Keratinocyte (primary cell): ENCODE measurements around the gene RASGEF1C. TPM values are rescaled to one million over a fixed set of nuclear protein-coding genes. Genes with fewer than 3 reads are reported as not detected.

Source experiments
- DNase-seq: peaks from one replicate; pipeline ENCODE4 v3.0.0-alpha.2; 2011; ENCODE audit warnings: low read depth, missing footprints, low spot score
- FAIRE-seq: peaks from 2 replicates; lab custom pipeline; 2011; peaks lifted over from hg19 to GRCh38; lab: Jason Lieb, UNC
- H2AFZ ChIP-seq: 2 replicates; pipeline ENCODE4 v1.6.0; 2012; ENCODE audit warnings: low read length, control low read depth, inconsistent platforms; ENCODE audit not compliant: control insufficient read depth
- H3K27ac ChIP-seq: 2 replicates; pipeline ENCODE4 v1.5.1; 2011; ENCODE audit warnings: low read length; ENCODE audit not compliant: control insufficient read depth, insufficient read depth
- H3K27me3 ChIP-seq: 3 replicates; pipeline ENCODE4 v1.6.0; 2011; ENCODE audit warnings: low read length; ENCODE audit not compliant: control insufficient read depth, insufficient read depth; ENCODE audit errors: extremely low read depth
- H3K36me3 ChIP-seq, 2 experiments: 2 replicates in 1 of 2; 3 replicates in 1 of 2; pipeline ENCODE4 v1.5.1; 2011; ENCODE audit warnings: low read length in 2 of 2, mild to moderate bottlenecking in 1 of 2; ENCODE audit not compliant: control insufficient read depth in 2 of 2, insufficient read depth in 2 of 2; ENCODE audit errors: extremely low read depth in 1 of 2
- H3K4me1 ChIP-seq: 3 replicates; pipeline ENCODE4 v1.5.1; 2011; ENCODE audit warnings: low read length; ENCODE audit not compliant: control insufficient read depth, insufficient read depth; ENCODE audit errors: extremely low read depth
- H3K4me2 ChIP-seq: 3 replicates; pipeline ENCODE4 v1.6.0; 2011; ENCODE audit warnings: low read depth, low read length; ENCODE audit not compliant: control insufficient read depth, insufficient read depth; ENCODE audit errors: extremely low read depth
- H3K4me3 ChIP-seq, 3 experiments: fragments of 200-600 bp in 1 of 3; sonication (generic) in 1 of 3; 2 replicates in 2 of 3; 3 replicates in 1 of 3; pipeline ENCODE4 v1.5.1; 2011 to 2016; ENCODE audit warnings: low read length in 3 of 3, mild to moderate bottlenecking in 3 of 3, control low read depth in 2 of 3, inconsistent platforms in 1 of 3, low read depth in 1 of 3, mixed read lengths in 1 of 3, mixed run types in 1 of 3, moderate library complexity in 1 of 3; ENCODE audit not compliant: control insufficient read depth in 2 of 3, insufficient read depth in 2 of 3; ENCODE audit errors: extremely low read depth in 1 of 3
- H3K79me2 ChIP-seq: 2 replicates; pipeline ENCODE4 v1.6.0; 2012; ENCODE audit warnings: low read length; ENCODE audit not compliant: control insufficient read depth, insufficient read depth
- H3K9ac ChIP-seq: 3 replicates; pipeline ENCODE4 v1.6.0; 2011; ENCODE audit warnings: low read length; ENCODE audit not compliant: control insufficient read depth, insufficient read depth; ENCODE audit errors: extremely low read depth
- H3K9me1 ChIP-seq: 3 replicates; pipeline ENCODE4 v1.6.0; 2011; ENCODE audit warnings: low read length; ENCODE audit not compliant: control insufficient read depth, insufficient read depth; ENCODE audit errors: extremely low read depth
- H3K9me3 ChIP-seq: 2 replicates; pipeline ENCODE4 v1.5.1; 2012; ENCODE audit warnings: low read depth, low read length; ENCODE audit not compliant: control insufficient read depth
- H4K20me1 ChIP-seq: 3 replicates; pipeline ENCODE4 v1.6.0; 2011; ENCODE audit warnings: low read length; ENCODE audit not compliant: control insufficient read depth, insufficient read depth; ENCODE audit errors: extremely low read depth
- CTCF ChIP-seq, 3 experiments: IDR thresholded peaks in 1 of 3; conservative IDR thresholded peaks in 1 of 3; optimal IDR thresholded peaks in 1 of 3; 2 replicates in 2 of 3; 3 replicates in 1 of 3; pipeline versions ENCODE3 to v1.5.1; 2011; ENCODE audit warnings: low read length in 3 of 3, mild to moderate bottlenecking in 3 of 3, moderate library complexity in 2 of 3, control low read depth in 1 of 3, inconsistent platforms in 1 of 3; ENCODE audit not compliant: insufficient read depth in 2 of 3; ENCODE audit errors: extremely low read depth in 1 of 3
- EZH2 ChIP-seq: IDR thresholded peaks from one replicate; pipeline ENCODE4 v1.6.1; 2012; ENCODE audit warnings: inconsistent platforms, mild to moderate bottlenecking, low read length, moderate library complexity
- dilution Hi-C: fragments of 300-500 bp; cut with MboI; formaldehyde crosslinking; loops from one replicate; pipeline ENCODE4 v1.7.0; 2020; ENCODE audit warnings: low sequenced_read_pairs; ENCODE audit not compliant: extremely low pct_ligation_motif_present
- polyA plus RNA-seq, 5 experiments: library from polyadenylated mRNA; depleted of rRNA in 3 of 5; stranded (reverse) in 3 of 5; stranded (forward) in 1 of 5; unstranded in 1 of 5; fragments of >200 nt; gene quantifications; 1 replicate in 1 of 5; 2 replicates in 3 of 5; 3 replicates in 1 of 5; pipeline versions ENCODE4 v1.2.1 to v1.2.3, GENCODE V29; 2011 to 2012; ENCODE audit warnings: missing spikeins in 2 of 5, low read depth in 1 of 5, low replicate concordance in 1 of 5

Gene RASGEF1C
- polyA plus RNA-seq, 1 donor (not counting 4 experiments of a cell fraction or from before 2014, with no cell fraction given): not detected

GRCh38 chr5:180251887-180252286, 42.9 kb upstream of the RASGEF1C start:
- no peak overlapping the region for H3K27ac ChIP-seq
- TF ChIP-seq EZH2: no peak
- TF ChIP-seq CTCF (optimal IDR thresholded peaks at IDR 0.05 in 1 of 3, IDR thresholded peaks at IDR 0.05 in 1 of 3, conservative IDR thresholded peaks at IDR 0.05 in 1 of 3; ENCODE audit: extremely low read depth in 1 of 3, insufficient read depth in 2 of 3, low read length in 3 of 3): no peak
- no peaks in the 10 kb centered on the region for H3K9me1 ChIP-seq
- H4K20me1 ChIP-seq: no peaks in the 10 kb centered on the region
- H2AFZ ChIP-seq: no peak overlapping the region
- no peaks in the 10 kb centered on the region for H3K79me2 ChIP-seq
- FAIRE-seq (no peak), DNase-seq (no peak)
- H3K4me3 ChIP-seq: no peak overlapping the region
- H3K9me3 ChIP-seq: peaks cover 42% of the 10 kb centered on the region
- no peak overlapping the region for H3K9ac ChIP-seq
- dilution Hi-C loops: no loop called here
- no peaks in the 10 kb centered on the region for H3K4me1 ChIP-seq
- H3K27me3 ChIP-seq: no peaks in the 10 kb centered on the region
- no peak overlapping the region for H3K4me2 ChIP-seq
- peaks cover 13 to 19% of the 10 kb centered on the region in 2 experiments for H3K36me3 ChIP-seq

- H3K9me3 ChIP-seq: peaks cover 37% of the 10 kb centered on the region
These were observed 42.1 kb upstream of the RASGEF1C start for GRCh38 chr5:180251141-180251540.

More at GRCh38 chr5:180251141-180251540, 42.1 kb upstream of the RASGEF1C start:
- Histone ChIP-seq H3K4me1 (no peaks in the 10 kb centered on the region), H4K20me1 (no peaks in the 10 kb centered on the region), H2AFZ (no peak overlapping the region), H3K27ac (no peak overlapping the region), H3K4me2 (no peak overlapping the region), H3K36me3 (peaks cover 13 to 19% of the 10 kb centered on the region in 2 experiments), H3K79me2 (no peaks in the 10 kb centered on the region), H3K9me1 (no peaks in the 10 kb centered on the region), H3K4me3 (no peak overlapping the region), H3K27me3 (no peaks in the 10 kb centered on the region), H3K9ac (no peak overlapping the region)
- TF ChIP-seq CTCF (optimal IDR thresholded peaks at IDR 0.05 in 1 of 3, IDR thresholded peaks at IDR 0.05 in 1 of 3, conservative IDR thresholded peaks at IDR 0.05 in 1 of 3; ENCODE audit: extremely low read depth in 1 of 3, insufficient read depth in 2 of 3, low read length in 3 of 3): no peak
- no peak for TF ChIP-seq EZH2
- FAIRE-seq: no peak
- DNase-seq: no peak
- dilution Hi-C loops: no loop called here
